ENCODE results near the gene EPG5.
"Not testable (repeated sequence)": the region's sequence is repeated elsewhere in the genome, so short reads cannot be mapped to it uniquely, and the experiment has no call there.

EPG5 gene

GRCh38 chr18:45860971-45861370 is 106.2 kb downstream of the EPG5 start:
- DNase-seq: no peak

GRCh38 chr18:45860492-45860891 is 106.6 kb downstream of the EPG5 start:
- DNase-seq: no peak

GRCh38 chr18:45859334-45859733 is 107.8 kb downstream of the EPG5 start:
- no peak for DNase-seq

- DNase-seq: no peak
Observed at GRCh38 chr18:45856531-45856930, 110.6 kb downstream of the EPG5 start.

GRCh38 chr18:45854036-45854586 is 113.0 kb downstream of the EPG5 start:
- no peak for DNase-seq

- DNase-seq: no peak
Observed at GRCh38 chr18:45852631-45853030, 114.5 kb downstream of the EPG5 start.

- DNase-seq: peak; percentile 67
Observed at GRCh38 chr18:45851161-45851925, 115.8 kb downstream of the EPG5 start.

- peak; percentile 39 for DNase-seq
Observed at GRCh38 chr18:45850021-45850420, 117.1 kb downstream of the EPG5 start.

- DNase-seq: no peak
Observed at GRCh38 chr18:45849529-45849928, 117.6 kb downstream of the EPG5 start.

- DNase-seq: not testable (repeated sequence)
Observed at GRCh38 chr18:45848643-45849042, 118.5 kb downstream of the EPG5 start.

GRCh38 chr18:45847119-45847518 is 120.0 kb downstream of the EPG5 start:
- DNase-seq: no peak

- DNase-seq: no peak
Observed at GRCh38 chr18:45845410-45845809, 121.7 kb downstream of the EPG5 start.

GRCh38 chr18:45844938-45845337 is 122.2 kb downstream of the EPG5 start:
- DNase-seq: no peak

GRCh38 chr18:45843019-45843418 is 124.1 kb downstream of the EPG5 start:
- no peak for DNase-seq

- DNase-seq: no peak
Observed at GRCh38 chr18:45841765-45842442, 125.2 kb downstream of the EPG5 start.

GRCh38 chr18:45841060-45841764 is 125.9 kb downstream of the EPG5 start:
- DNase-seq: no peak

- DNase-seq: peak; percentile 56
Observed at GRCh38 chr18:45839414-45840395, 127.4 kb downstream of the EPG5 start.

- DNase-seq: peak; percentile 49
Observed at GRCh38 chr18:45838302-45839070, 128.6 kb downstream of the EPG5 start.

GRCh38 chr18:45837283-45838070 is 129.7 kb downstream of the EPG5 start:
- peak; percentile 77 for DNase-seq

Measured in eye (tissue), 1 donor.